NCI-H1417 treated with DMSO at 0.1 percent for 48 hours (cell line): ENCODE results near the gene EIF4G3.
"Not testable (repeated sequence)": the region's sequence is repeated elsewhere in the genome, so short reads cannot be mapped to it uniquely, and the experiment has no call there.

Experiments
- DNase-seq: peaks from one replicate; lab custom pipeline; 2025; lab: John Stamatoyannopoulos, UW

Gene EIF4G3

DNA sequence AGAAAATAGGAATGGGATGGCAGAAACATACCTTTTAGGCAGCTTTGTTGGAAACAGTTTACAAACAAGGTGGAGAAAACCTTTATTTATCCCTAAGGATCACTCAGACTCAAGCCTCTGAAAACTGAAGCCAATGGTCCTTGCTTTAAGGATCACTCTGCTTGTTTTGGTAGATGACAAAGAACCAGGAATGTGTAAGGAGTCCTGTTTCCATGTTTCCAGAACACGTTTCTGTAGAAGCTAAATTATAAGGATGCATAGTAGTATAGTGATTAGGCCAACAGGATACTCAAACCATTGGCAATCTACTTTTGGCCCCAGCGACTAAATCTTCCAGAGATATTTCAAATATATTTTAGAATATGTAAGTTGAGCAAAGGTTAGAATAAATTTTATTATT is 240.5 kb downstream of the EIF4G3 start:
- DNase-seq, result no peak

GRCh38 chr1:20935717-20936116 is 241.0 kb downstream of the EIF4G3 start:
- DNase-seq, result no peak

DNA sequence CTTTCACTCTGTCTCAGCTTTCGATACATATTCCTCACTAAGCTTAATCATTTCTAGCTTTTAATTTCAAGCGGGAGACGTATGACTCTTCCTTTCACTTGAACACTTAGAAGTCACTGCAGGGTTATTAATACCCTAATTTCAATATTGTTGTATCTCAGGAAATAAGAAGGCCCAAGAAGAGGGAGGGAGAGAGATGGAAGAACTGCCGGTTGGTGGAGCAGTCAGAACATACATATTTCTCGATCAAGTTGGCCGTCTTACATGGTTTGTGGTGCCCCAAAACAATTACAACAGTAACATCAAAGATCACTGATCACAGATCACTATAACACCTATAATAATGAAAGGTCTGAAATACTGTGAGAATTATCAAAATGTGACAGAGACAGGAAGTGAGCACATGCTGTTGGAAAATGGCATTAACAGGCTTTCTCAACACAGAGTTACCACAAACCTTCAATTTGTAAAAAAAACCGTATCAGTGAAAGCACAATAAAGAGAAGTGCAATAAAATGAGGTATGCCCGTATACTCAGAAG is 244.2 kb downstream of the EIF4G3 start:
- DNase-seq, result no peak

DNA sequence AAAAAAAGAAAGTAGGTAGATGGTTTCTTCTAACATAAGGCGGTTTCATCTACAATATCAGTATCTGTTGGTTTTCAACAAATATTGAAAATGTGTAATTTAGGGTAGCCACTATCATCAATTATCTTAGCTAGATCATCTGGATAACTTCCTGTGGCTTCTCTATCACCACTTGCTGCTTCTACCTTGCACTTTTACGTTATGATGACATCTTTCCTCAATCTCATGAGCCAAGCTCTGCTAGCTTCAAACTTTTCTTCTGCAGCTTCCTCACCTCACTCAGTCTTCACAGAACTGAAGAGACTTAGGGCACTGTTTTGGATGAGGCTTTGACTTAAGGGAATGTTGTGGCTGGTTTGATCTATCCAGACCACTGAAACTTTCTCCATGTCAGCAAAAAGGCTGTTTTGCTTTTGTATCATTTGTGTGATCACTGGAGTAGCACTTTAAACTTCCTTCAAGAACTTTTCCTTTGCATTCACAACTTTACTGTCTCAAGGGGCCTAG is 244.7 kb downstream of the EIF4G3 start:
- DNase-seq, result no peak

GRCh38 chr1:20930427-20930826 is 246.3 kb downstream of the EIF4G3 start:
- DNase-seq, result no peak

DNA sequence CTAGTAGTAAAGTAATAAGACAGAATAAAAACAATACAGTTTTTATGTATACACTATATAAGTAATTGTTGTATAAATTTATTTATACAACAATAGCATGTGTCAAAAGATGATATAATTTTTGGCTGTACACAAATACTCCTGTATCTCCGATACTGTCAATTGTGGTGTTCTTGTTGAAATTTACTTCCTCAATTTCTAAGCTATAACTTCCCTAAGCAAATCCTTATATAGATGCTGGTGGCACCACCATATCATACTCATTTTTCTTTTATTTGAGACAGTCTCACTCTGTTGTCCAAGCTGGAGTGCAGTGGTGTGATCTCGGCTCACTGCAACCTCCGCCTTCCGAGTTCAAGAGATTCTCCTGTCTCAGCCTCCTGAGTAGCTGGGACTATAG is 248.6 kb downstream of the EIF4G3 start:
- DNase-seq, result no peak

- no peak for DNase-seq
These were observed 255.4 kb downstream of the EIF4G3 start for GRCh38 chr1:20921285-20921684.

GRCh38 chr1:20913242-20913641 is 263.5 kb downstream of the EIF4G3 start:
- DNase-seq, result no peak

- not testable (repeated sequence) for DNase-seq
These were observed 269.2 kb downstream of the EIF4G3 start for GRCh38 chr1:20907526-20907925.

DNA sequence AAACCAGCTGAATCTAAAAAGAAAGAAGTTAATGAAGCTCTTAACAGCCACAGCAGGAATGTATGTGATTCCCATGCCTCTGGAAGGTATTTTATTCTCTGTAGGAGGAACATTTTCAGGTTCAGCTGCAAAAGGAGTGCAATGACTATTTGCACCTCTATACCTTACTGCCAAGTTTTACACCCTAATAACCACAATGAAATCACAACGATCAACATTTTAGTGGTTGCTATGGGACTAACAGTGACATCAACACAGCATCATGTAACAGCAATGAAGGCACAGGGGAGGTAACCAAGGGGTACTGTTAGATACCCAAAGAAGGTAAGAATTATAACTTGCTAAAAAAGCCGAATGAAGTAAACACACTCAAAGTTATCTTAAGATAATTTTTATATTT is 273.3 kb downstream of the EIF4G3 start:
- DNase-seq, result no peak

DNA sequence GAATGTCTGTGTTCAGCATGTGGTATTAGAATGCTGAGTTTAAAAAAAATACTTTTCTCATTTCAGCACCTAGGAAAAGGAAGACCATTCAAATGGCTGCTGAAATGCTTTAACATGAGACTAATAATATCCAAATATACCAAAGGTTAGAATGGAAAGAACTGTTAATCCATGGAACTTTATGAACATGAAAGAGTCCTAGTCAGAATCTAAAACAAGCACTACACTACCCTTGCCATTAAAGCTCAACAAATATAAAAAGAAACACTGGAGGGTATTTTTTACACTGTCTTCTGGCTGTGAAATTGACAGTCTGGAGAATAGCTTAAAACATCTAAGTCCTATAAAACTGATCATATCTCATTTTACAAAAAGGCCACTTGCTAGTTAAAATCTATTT is 276.6 kb downstream of the EIF4G3 start:
- no peak for DNase-seq

- no peak for DNase-seq
These were observed 277.3 kb downstream of the EIF4G3 start for GRCh38 chr1:20899154-20899972.

GRCh38 chr1:20896826-20897225 is 279.9 kb downstream of the EIF4G3 start:
- no peak for DNase-seq

GRCh38 chr1:20893931-20894330 is 282.8 kb downstream of the EIF4G3 start:
- DNase-seq, result no peak

DNA sequence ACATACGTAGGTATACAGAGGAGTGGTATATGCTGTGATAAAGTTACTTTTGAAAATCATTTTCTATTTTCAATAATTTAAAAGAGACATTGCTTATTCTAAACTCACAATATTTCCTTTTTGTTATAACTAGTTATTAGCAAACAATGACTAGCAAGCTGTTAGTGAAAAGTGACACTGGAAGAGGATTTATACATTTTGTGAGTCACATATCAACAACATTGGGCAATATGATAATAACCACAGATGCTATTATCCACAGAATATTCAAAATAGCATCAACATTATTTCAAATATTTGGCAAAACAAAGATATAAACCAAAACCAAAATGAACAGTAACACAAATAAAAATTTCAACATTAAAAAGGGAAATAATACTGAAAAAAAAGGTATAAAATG is 285.6 kb downstream of the EIF4G3 start:
- no peak for DNase-seq

DNA sequence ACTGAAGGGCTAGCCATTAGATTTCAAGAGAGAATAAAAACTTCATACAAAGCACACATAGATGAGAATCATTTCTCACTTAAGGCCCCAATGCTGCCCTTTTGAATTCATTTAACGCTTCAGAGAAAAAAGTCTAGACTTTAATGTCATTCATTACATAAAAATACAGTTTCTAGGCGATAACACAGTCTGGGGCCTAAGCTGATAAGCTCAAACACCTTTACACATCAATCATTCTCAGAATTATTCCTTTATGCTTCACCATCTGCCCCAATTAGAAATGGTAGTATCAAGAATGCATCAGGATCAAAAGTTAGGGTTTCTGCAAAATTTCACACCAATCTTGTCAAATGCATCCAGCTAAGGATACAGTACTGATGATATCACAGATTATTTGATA is 289.5 kb downstream of the EIF4G3 start:
- DNase-seq, result no peak

DNA sequence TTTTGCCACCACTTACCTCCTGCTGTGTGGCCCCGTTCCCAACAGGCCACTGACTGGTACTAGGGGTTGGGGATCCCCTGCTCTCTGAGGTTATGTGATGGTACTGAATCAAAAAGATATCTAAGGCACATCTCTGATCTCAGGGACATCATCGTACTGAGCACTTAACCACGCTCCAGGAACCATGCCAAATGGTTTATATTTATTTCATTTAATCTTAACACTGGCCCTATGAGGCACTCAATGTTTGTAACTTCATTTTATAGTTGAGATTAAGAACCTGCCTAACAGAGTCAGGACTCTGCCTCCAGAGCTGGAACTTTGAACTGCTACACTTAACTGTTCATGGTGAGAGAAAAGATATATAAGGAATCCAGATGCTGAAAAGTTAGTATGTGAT is 291.6 kb downstream of the EIF4G3 start:
- no peak for DNase-seq

DNA sequence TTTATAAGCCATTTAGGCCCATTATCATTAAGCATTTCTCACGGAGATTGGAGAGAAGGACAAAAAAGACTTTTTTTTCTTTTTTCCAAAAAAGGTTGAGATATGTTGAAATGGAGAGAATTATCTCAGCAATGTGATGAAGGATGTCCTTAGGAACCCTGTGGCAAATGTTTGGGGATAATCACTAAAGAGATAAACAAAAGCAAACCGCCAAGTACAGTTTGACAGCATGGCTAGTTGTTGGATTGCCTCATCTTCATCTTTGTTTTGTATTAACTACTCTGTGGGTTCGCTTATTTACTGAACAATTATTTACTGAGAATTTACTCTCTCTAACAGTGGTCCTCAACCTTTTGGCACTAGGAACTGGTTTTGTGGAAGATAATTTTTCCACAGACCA is 292.2 kb downstream of the EIF4G3 start:
- no peak for DNase-seq

- DNase-seq, result no peak
These were observed 292.9 kb downstream of the EIF4G3 start for GRCh38 chr1:20883766-20884165.

GRCh38 chr1:20882837-20883236 is 293.9 kb downstream of the EIF4G3 start:
- no peak for DNase-seq

- no peak for DNase-seq
These were observed 297.9 kb downstream of the EIF4G3 start for GRCh38 chr1:20878799-20879198.

DNA sequence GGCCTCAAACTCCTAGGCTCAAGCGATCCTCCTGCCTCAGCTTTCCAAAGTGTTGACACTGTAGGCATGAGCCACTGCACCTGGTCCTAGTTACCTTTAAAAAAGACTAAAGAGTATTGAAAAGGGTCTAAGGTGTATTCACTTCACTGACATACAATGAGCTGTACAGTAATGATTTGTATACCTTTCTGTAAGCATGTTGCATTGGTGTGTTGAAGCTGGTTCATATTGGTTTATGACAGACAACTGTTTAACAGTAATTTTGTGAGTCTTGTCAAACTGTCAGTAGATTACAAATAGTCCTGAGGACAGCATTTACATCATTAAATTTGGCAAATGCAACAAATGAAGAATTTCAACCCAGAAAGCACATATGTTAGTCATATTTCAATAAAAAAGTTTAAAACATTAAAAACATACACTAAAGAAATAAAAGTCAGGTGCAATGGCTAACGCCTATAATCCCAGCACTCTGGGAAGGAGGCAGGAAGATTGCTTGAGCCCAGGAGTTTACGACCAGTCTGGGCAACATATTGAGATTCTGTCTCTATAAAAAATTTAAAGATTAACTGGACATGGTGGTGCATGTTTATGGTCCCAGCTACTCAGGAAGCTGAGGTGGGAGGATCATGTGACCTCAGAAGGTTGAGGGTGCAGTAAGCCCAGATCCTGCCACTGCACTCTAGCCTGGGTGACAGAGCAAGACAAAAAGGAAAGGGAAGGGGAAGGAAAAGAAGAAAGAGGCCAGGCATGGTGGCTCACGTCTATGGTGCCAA is 301.3 kb downstream of the EIF4G3 start:
- no peak for DNase-seq

DNA sequence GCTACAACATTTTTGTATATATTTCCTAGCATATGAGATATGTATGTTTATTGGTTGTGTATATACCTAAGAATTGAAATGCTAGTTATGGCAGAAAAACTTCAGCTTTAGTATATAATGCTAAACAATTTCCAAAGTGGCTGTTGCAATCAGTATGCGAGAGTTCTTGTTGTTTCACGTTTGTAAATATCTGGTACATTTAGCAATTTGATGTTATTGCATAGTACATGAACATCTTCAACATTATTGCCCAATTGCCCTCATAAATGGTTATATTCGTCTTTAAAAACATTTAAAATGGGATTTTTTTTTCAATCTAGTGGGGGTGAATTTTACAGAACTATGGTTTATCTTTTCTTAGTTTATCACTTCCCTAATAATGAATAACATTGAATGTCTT is 303.4 kb downstream of the EIF4G3 start:
- no peak for DNase-seq
